Activated naive CD4-positive, alpha-beta T cell treated with anti-CD3 and anti-CD28 coated beads for 36 hours (primary cell): ENCODE data around the gene DAPK1. TPM values are rescaled to one million over a fixed set of nuclear protein-coding genes. Genes with fewer than 3 reads are reported as not detected.

Experiments used
- CTCF ChIA-PET: fragments of 350-600 bp; sonication (Branson Sonifier 250); formaldehyde crosslinking; loops from one replicate; lab custom pipeline; 2021; ENCODE audit warnings: antibody characterized with exemption; lab: Charles Lee
- DNase-seq: peaks from one replicate; pipeline ENCODE4 v3.0.0-alpha.2; 2020
- H3K27ac Mint-ChIP-seq: one replicate; pipeline ENCODE4 v1.8.0; 2021; ENCODE audit warnings: mild to moderate bottlenecking, mixed read lengths
- H3K27me3 Mint-ChIP-seq: one replicate; pipeline ENCODE4 v1.8.0; 2021; ENCODE audit warnings: low read depth, mixed read lengths
- H3K36me3 Mint-ChIP-seq: one replicate; pipeline ENCODE4 v1.8.0; 2021; ENCODE audit warnings: low read depth, mixed read lengths
- H3K4me1 Mint-ChIP-seq: one replicate; pipeline ENCODE4 v1.8.0; 2021; ENCODE audit warnings: low read depth, mixed read lengths
- H3K4me3 Mint-ChIP-seq: one replicate; pipeline ENCODE4 v1.8.0; 2021; ENCODE audit warnings: mild to moderate bottlenecking, moderate library complexity, mixed read lengths
- H3K9me3 Mint-ChIP-seq: one replicate; pipeline ENCODE4 v1.8.0; 2021; ENCODE audit warnings: mixed read lengths
- intact Hi-C: fragments of 100-400 bp; cut with micrococcal nuclease; formaldehyde crosslinking; loops from one replicate; pipeline ENCODE4 v1.15.1; 2023
- total RNA-seq, 2 experiments: library from RNA; stranded (reverse); gene quantifications; one replicate each; pipeline ENCODE4 v1.2.3, GENCODE V29; 2021

DAPK1 gene
- total RNA-seq: under 1 TPM; 0.20 to 0.50 TPM

DNA sequence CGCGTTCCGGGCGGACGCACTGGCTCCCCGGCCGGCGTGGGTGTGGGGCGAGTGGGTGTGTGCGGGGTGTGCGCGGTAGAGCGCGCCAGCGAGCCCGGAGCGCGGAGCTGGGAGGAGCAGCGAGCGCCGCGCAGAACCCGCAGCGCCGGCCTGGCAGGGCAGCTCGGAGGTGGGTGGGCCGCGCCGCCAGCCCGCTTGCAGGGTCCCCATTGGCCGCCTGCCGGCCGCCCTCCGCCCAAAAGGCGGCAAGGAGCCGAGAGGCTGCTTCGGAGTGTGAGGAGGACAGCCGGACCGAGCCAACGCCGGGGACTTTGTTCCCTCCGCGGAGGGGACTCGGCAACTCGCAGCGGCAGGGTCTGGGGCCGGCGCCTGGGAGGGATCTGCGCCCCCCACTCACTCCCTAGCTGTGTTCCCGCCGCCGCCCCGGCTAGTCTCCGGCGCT lies at the start of gene DAPK1:
TSS of gene DAPK1 (plus strand) at position 264 of the 442 bp plus-strand sequence. CDS start 1,211 bp downstream, outside the sequence.
- H3K36me3 Mint-ChIP-seq: no peaks in the 10 kb centered on the region
- peaks cover 62% of the 10 kb centered on the region for H3K27me3 Mint-ChIP-seq
- peak within 1 kb of the TSS; percentile 32 for H3K4me3 Mint-ChIP-seq
- CTCF ChIA-PET: interaction anchor here (0.6 to 1.0 kb wide), 2 partner anchors 25 to 179 kb away, joined by 3 read pairs; no protein-coding TSS in a partner anchor
- DNase-seq: no peak
- peaks cover 17% of the 10 kb centered on the region for H3K4me1 Mint-ChIP-seq
- no peak within 1 kb of the TSS for H3K27ac Mint-ChIP-seq
- intact Hi-C loops: no loop called here
- no peaks in the 10 kb centered on the region for H3K9me3 Mint-ChIP-seq

GRCh38 chr9:87451149-87451548 lies 46.5 kb upstream of the DAPK1 start:
- CTCF ChIA-PET: interaction anchor here (0.8 kb wide), 1 partner anchor 83 kb away, joined by 3 read pairs; no protein-coding TSS in a partner anchor
- peaks cover 2% of the 10 kb centered on the region for H3K36me3 Mint-ChIP-seq

DNA sequence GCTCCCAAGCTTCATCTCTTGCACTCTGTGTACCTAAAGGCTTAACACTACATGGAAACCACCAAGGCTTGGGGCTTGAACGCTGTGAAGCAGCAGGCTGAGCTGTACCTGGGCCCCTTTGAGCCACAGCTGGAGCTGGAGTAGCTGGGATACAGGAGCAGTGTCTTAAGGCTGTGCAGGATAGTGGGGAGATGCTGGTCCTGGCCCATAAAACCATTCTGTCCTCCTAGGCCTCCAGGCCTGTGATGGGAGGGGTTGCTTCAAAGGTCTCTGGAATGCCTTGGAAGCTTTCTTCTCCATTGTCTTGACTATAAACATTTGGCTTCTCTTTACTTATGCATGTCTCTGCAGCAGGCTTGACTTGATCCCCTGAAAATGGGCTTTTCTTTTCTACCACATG lies 42.3 kb upstream of the DAPK1 start:
- H3K36me3 Mint-ChIP-seq: peaks cover 2% of the 10 kb centered on the region
- no peak overlapping the region for H3K27ac Mint-ChIP-seq
- CTCF ChIA-PET: no interaction called here
- peaks cover 10% of the 10 kb centered on the region for H3K9me3 Mint-ChIP-seq
- no peaks in the 10 kb centered on the region for H3K4me1 Mint-ChIP-seq
- intact Hi-C loops: no loop called here
- no peak for DNase-seq
- H3K27me3 Mint-ChIP-seq: peaks cover 9% of the 10 kb centered on the region
- H3K4me3 Mint-ChIP-seq: no peak overlapping the region

More at GRCh38 chr9:87451149-87451548, 46.5 kb upstream of the DAPK1 start:
- no peak overlapping the region for H3K27ac Mint-ChIP-seq
- DNase-seq: no peak
- H3K27me3 Mint-ChIP-seq: peaks cover 12% of the 10 kb centered on the region
- H3K4me3 Mint-ChIP-seq: no peak overlapping the region
- H3K4me1 Mint-ChIP-seq: peaks cover 3% of the 10 kb centered on the region
- intact Hi-C loops: no loop called here
- peaks cover 7% of the 10 kb centered on the region for H3K9me3 Mint-ChIP-seq

- intact Hi-C loops: no loop called here
- DNase-seq: no peak
- Mint-ChIP-seq H3K27me3 (peaks cover under 1% of the 10 kb centered on the region), H3K4me1 (peaks cover 12% of the 10 kb centered on the region), H3K27ac (no peak overlapping the region), H3K4me3 (no peak overlapping the region), H3K36me3 (no peaks in the 10 kb centered on the region), H3K9me3 (peaks cover 2% of the 10 kb centered on the region)
- CTCF ChIA-PET: no interaction called here
Measured at GRCh38 chr9:87461256-87461655, 36.4 kb upstream of the DAPK1 start.

DNA sequence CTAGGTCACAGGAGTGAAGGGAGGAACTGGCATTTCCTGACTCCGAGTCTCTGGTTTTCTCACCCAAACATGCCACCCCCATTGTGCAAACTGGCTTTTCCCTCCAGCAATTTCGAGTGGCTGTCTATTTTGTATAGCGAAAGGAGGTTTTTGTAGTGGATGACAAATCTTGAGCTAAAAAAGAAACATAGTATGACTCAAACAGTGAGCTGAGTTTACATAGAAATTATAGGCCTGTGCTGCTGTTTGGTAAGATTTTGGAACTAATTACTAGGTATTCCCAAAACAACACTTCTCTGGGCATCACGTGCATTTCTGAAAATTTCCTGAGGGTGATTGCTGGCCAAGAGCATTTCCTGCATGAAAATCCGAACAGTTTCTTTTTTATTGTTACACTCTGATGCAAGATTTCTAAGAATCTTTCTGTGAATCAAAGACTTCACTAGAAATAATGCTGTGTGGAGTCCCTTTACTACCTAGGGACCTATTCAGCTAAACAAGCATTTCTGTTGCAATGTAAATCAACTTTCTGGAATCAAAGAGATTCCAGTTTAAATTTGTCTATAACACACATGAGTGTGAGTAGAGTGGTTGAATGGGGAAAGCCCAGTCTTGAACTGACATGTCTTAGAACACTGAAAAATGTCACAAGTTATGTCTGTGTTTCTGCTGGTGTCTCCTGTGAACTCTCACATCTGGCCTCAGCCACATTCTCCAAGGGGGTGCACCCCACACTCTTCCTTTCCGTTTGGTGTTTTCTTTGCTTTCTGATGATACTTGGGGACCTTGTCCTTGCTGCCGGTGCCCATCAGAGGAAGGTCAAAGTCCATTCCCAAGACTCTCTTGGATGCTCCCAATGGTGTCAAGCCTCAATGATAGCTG lies 33.3 kb upstream of the DAPK1 start:
- Mint-ChIP-seq H3K4me1 (peaks cover 12% of the 10 kb centered on the region), H3K27me3 (no peaks in the 10 kb centered on the region), H3K4me3 (no peak overlapping the region), H3K9me3 (no peaks in the 10 kb centered on the region), H3K27ac (peak overlapping the region; percentile 75), H3K36me3 (no peaks in the 10 kb centered on the region)
- intact Hi-C loops: loop anchor here (1.0 kb wide), 3 partner anchors 72 to 543 kb away; no protein-coding TSS in a partner anchor
- peak; percentile 40 for DNase-seq
- CTCF ChIA-PET: interaction anchor here (1.0 kb wide), 1 partner anchor 11 kb away, joined by 5 read pairs; no protein-coding TSS in a partner anchor

GRCh38 chr9:87464992-87465378 lies 32.7 kb upstream of the DAPK1 start:
- Mint-ChIP-seq H3K4me3 (no peak overlapping the region), H3K9me3 (no peaks in the 10 kb centered on the region)

DNA sequence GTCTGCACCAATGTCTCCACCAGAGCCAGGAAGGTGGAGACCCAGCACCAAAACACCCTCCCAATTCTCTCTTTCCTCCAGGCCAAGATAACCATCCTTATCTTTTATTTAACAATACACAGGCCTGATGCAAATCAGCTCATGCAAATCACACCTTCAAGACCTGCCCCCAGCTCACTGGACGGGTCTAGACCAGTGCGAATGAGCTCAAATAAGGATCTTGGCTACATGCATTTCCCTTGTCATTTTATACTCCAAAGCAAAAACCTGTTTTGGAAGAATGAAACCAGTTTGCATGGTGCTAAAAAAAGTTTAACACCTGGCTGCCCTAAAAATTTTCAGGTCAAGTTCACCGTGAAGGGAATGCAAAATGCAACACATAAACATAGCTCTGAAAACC lies 31.9 kb upstream of the DAPK1 start:
- Mint-ChIP-seq H3K4me3 (no peak overlapping the region), H3K27me3 (peaks cover 2% of the 10 kb centered on the region), H3K36me3 (no peaks in the 10 kb centered on the region), H3K9me3 (no peaks in the 10 kb centered on the region), H3K4me1 (peaks cover 12% of the 10 kb centered on the region), H3K27ac (no peak overlapping the region)
- intact Hi-C loops: no loop called here
- CTCF ChIA-PET: no interaction called here
- no peak for DNase-seq

More at GRCh38 chr9:87464992-87465378, 32.7 kb upstream of the DAPK1 start:
- Mint-ChIP-seq H3K27me3 (no peaks in the 10 kb centered on the region), H3K4me1 (peaks cover 12% of the 10 kb centered on the region), H3K36me3 (no peaks in the 10 kb centered on the region), H3K27ac (peak overlapping the region; percentile 75)
- no peak for DNase-seq
- intact Hi-C loops: loop anchor here (1.0 kb wide), 3 partner anchors 71 to 542 kb away; no protein-coding TSS in a partner anchor
- CTCF ChIA-PET: interaction anchor here (1.0 kb wide), 1 partner anchor 11 kb away, joined by 5 read pairs; no protein-coding TSS in a partner anchor

- DNase-seq: no peak
- H3K9me3 Mint-ChIP-seq: no peaks in the 10 kb centered on the region
- intact Hi-C loops: no loop called here
- H3K27me3 Mint-ChIP-seq: peaks cover 2% of the 10 kb centered on the region
- H3K27ac Mint-ChIP-seq: no peak overlapping the region
- H3K4me3 Mint-ChIP-seq: no peak overlapping the region
- H3K4me1 Mint-ChIP-seq: peaks cover 12% of the 10 kb centered on the region
- H3K36me3 Mint-ChIP-seq: no peaks in the 10 kb centered on the region
- CTCF ChIA-PET: no interaction called here
Measured at GRCh38 chr9:87467187-87467586, 30.5 kb upstream of the DAPK1 start.

GRCh38 chr9:87469793-87470465 lies 27.7 kb upstream of the DAPK1 start:
- H3K27ac Mint-ChIP-seq: no peak overlapping the region
- peaks cover 2% of the 10 kb centered on the region for H3K27me3 Mint-ChIP-seq
- no peaks in the 10 kb centered on the region for H3K36me3 Mint-ChIP-seq
- DNase-seq: no peak
- intact Hi-C loops: no loop called here
- H3K4me1 Mint-ChIP-seq: peaks cover 1% of the 10 kb centered on the region
- H3K9me3 Mint-ChIP-seq: no peaks in the 10 kb centered on the region
- H3K4me3 Mint-ChIP-seq: no peak overlapping the region
- CTCF ChIA-PET: interaction anchor here (0.5 kb wide), 1 partner anchor 169 kb away, joined by 3 read pairs; no protein-coding TSS in a partner anchor

- Mint-ChIP-seq H3K4me3 (no peak overlapping the region), H3K27me3 (peaks cover 2% of the 10 kb centered on the region), H3K4me1 (peaks cover 2% of the 10 kb centered on the region), H3K9me3 (no peaks in the 10 kb centered on the region), H3K36me3 (no peaks in the 10 kb centered on the region), H3K27ac (no peak overlapping the region)
- intact Hi-C loops: no loop called here
- CTCF ChIA-PET: no interaction called here
- no peak for DNase-seq
Measured at GRCh38 chr9:87471746-87472145, 25.9 kb upstream of the DAPK1 start.

- intact Hi-C loops: no loop called here
- Mint-ChIP-seq H3K36me3 (no peaks in the 10 kb centered on the region), H3K27me3 (no peaks in the 10 kb centered on the region), H3K4me1 (peaks cover 9% of the 10 kb centered on the region), H3K4me3 (no peak overlapping the region), H3K27ac (no peak overlapping the region), H3K9me3 (no peaks in the 10 kb centered on the region)
- no peak for DNase-seq
- CTCF ChIA-PET: interaction anchor here (0.8 to 1.2 kb wide), 2 partner anchors 11 to 37 kb away, joined by 5 read pairs; no protein-coding TSS in a partner anchor
Measured at GRCh38 chr9:87475463-87475862, 22.2 kb upstream of the DAPK1 start.
